ENCODE data around the gene ZNF253. TPM values are rescaled to one million over a fixed set of nuclear protein-coding genes. Genes with fewer than 3 reads are reported as not detected.
"Not testable (repeated sequence)": the region's sequence is repeated elsewhere in the genome, so short reads cannot be mapped to it uniquely, and the experiment has no call there.

ZNF253 gene
- total and polyA plus RNA-seq, 2 of the 13 experiments (the other 11 are each of a cell fraction or from before 2014, with no cell fraction given): 3.5 to 10.6 TPM

DNA sequence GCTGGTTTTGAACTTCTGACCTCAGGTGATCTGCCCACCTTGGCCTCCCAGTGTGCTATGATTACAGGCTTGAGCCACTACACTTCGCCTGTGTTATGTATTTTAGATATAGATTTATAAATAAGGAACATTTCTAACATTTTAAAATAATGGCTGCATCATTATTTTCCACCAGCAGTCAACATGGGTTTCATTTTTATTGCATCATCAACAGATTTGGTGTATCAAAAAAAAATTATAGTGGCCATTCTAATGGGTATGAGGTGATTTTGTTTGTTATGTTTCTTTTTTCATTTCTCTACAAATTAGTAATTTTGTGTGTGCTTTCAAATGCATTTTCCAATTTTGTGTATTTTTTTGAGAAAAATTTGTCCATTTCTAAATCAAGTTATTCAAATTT is 18.9 kb downstream of the ZNF253 start:
- Histone ChIP-seq H3K4me2 (ENCODE audit: low read depth, low read length) (no peak overlapping the region), H3K27ac (ENCODE audit: extremely low read length, insufficient read depth, low read length) (no peak overlapping the region), H3K27me3 (ENCODE audit: control insufficient read depth in 1 of 2, insufficient read depth in 2 of 2, low read length in 2 of 2) (no peaks in the 10 kb centered on the region), H4K20me1 (ENCODE audit: insufficient read depth, low read length) (no peaks in the 10 kb centered on the region), H2AFZ (ENCODE audit: low read length) (no peak overlapping the region), H3K4me3 (replicated peaks in 1 of 3; ENCODE audit: insufficient read depth in 1 of 3, low read depth in 2 of 3, low read length in 3 of 3) (no peak overlapping the region), H3K36me3 (replicated peaks in 1 of 2; ENCODE audit: control insufficient read depth in 1 of 2, insufficient read depth in 2 of 2, low read length in 2 of 2) (peaks cover 12 to 47% of the 10 kb centered on the region in 2 experiments; a peak in 4 of 5 replicates), H3K4me1 (ENCODE audit: insufficient read depth, low read length) (no peaks in the 10 kb centered on the region), H3K9ac (ENCODE audit: insufficient read depth, low read depth, low read length) (no peak overlapping the region), H3K79me2 (ENCODE audit: insufficient read depth, low read length) (no peaks in the 10 kb centered on the region), H3K9me3 (ENCODE audit: low read length) (peaks cover 60% of the 10 kb centered on the region)
- WGBS (ENCODE audit: low lambda C conversion rate): 87% methylated on average over 1 of the region's 1 CpG
- intact Hi-C loops (cut with micrococcal nuclease; ENCODE audit: unreplicated experiment): no loop called here
- no peak for FAIRE-seq
- in situ Hi-C loops (cut with HindIII; ENCODE audit: extremely low pct_ligation_motif_present, low pct_unique_long_range_greater_than_20kb): no loop called here
- no peak for TF ChIP-seq ZMAT3 (CRISPR knock-in tag; conservative IDR thresholded peaks at IDR 0.05)
- peak; percentile 31; the same call in 1 of the 2 replicates for TF ChIP-seq ATF7 (IDR thresholded peaks at IDR 0.05)
- TF ChIP-seq ATF7 (CRISPR knock-in tag; IDR thresholded peaks at IDR 0.05): no peak
- no TSS peak for BruUV-seq (replicated peaks)
- no peak for DNase-seq (ENCODE audit: low spot score)
- CTCF ChIA-PET (ENCODE audit: low intra/inter-chr PET ratio, low total read pairs): no interaction called here
- POLR2A ChIA-PET: no interaction called here
- no peak for ATAC-seq

DNA sequence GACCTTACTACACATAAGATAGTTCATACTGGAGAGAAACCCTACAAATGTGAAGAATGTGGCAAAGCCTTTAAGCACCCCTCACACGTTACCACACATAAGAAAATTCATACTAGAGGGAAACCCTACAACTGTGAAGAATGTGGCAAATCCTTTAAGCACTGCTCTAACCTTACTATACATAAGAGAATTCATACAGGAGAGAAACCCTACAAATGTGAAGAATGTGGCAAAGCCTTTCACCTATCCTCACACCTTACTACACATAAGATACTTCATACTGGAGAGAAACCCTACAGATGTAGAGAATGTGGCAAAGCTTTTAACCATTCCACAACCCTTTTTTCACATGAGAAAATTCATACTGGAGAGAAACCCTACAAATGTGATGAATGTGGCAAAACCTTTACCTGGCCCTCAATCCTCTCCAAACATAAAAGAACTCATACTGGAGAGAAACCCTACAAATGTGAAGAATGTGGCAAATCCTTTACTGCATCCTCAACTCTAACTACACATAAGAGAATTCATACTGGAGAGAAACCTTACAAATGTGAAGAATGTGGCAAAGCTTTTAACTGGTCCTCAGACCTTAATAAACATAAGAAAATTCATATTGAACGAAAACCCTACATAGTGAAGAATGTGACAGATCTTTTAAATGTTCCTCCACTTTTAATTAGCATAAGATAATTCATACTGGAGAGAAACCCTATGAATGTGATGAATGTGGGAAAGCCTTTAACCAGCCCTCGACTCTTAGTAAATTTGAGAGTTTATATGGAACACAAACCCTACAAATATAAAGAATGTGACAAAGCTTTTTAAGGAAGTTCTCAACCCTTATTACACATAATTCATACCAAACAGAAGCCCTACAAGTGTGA is 26.6 kb downstream of the ZNF253 start:
- CTCF ChIA-PET (ENCODE audit: low intra/inter-chr PET ratio, low total read pairs); ATAC-seq: not testable (repeated sequence)

More for the DNA sequence above, 26.6 kb downstream of the ZNF253 start:
- TF ChIP-seq ZNF274 (CRISPR knock-in tag; IDR thresholded peaks at IDR 0.05): peak; percentile 47; the same call in 1 of the 2 replicates
- TSS peak; percentile 36 for BruUV-seq (replicated peaks)
- POLR2A ChIA-PET; DNase-seq (ENCODE audit: low spot score); H3K79me2 ChIP-seq (ENCODE audit: insufficient read depth, low read length); H3K27ac ChIP-seq (ENCODE audit: extremely low read length, insufficient read depth, low read length); H3K9ac ChIP-seq (ENCODE audit: insufficient read depth, low read depth, low read length); H4K20me1 ChIP-seq (ENCODE audit: insufficient read depth, low read length); H3K27me3 ChIP-seq (ENCODE audit: control insufficient read depth in 1 of 2, insufficient read depth in 2 of 2, low read length in 2 of 2); FAIRE-seq; H3K4me2 ChIP-seq (ENCODE audit: low read depth, low read length); H3K4me3 ChIP-seq (replicated peaks in 1 of 3; ENCODE audit: insufficient read depth in 1 of 3, low read depth in 2 of 3, low read length in 3 of 3); H2AFZ ChIP-seq (ENCODE audit: low read length); H3K4me1 ChIP-seq (ENCODE audit: insufficient read depth, low read length); intact Hi-C loops (cut with micrococcal nuclease; ENCODE audit: unreplicated experiment); in situ Hi-C loops (cut with HindIII; ENCODE audit: extremely low pct_ligation_motif_present, low pct_unique_long_range_greater_than_20kb): not testable (repeated sequence)
- Histone ChIP-seq H3K36me3 (replicated peaks in 1 of 2; ENCODE audit: control insufficient read depth in 1 of 2, insufficient read depth in 2 of 2, low read length in 2 of 2) (peaks cover 4 to 32% of the 10 kb centered on the region in 2 experiments; a peak in 4 of 5 replicates), H3K9me3 (ENCODE audit: low read length) (peaks cover 87% of the 10 kb centered on the region)
- WGBS (ENCODE audit: low lambda C conversion rate): 100% methylated on average over 3 of the region's 3 CpGs

Data from HepG2 (cell line).